ENCODE results near the gene COX6B2. TPM values are rescaled to one million over a fixed set of nuclear protein-coding genes. Genes with fewer than 3 reads are reported as not detected.

The COX6B2 gene
- total RNA-seq, 2 experiments from 2014 or later, result not detected

DNA sequence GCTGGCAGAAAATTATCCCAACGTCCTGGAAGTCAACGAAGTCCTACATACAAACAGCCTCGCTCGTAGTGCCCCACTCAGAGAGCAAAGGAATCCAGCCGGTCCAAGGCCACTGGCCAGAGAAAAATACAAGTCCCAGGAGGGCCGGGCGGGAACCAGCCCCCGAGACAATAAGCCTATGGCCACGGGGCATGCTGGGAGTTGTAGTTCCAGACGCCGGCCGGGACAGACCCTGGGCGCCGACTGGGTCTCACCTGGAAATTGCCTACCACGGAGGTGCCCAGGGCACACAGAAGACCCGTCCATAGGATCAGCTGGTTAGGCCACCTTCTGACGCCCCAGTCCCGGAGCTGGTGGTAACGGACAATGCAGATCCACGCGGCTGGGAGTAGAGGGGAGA lies 34.7 kb downstream of the COX6B2 start:
- CTCF ChIA-PET, result interaction anchor here (0.5 to 2.1 kb wide), 3 partner anchors 15 to 25 kb away, joined by 3 to 9 read pairs (median 3); no protein-coding TSS in a partner anchor
- Mint-ChIP-seq H3K27ac (no peak overlapping the region), H3K27me3 (peaks cover 14% of the 10 kb centered on the region), H3K9me3 (no peaks in the 10 kb centered on the region), H3K4me3 (no peak overlapping the region), H3K36me3 (ENCODE audit: low read depth) (no peaks in the 10 kb centered on the region), H3K4me1 (peaks cover 7% of the 10 kb centered on the region)
- POLR2A ChIA-PET, result no interaction called here
- DNase-seq, result no peak

DNA sequence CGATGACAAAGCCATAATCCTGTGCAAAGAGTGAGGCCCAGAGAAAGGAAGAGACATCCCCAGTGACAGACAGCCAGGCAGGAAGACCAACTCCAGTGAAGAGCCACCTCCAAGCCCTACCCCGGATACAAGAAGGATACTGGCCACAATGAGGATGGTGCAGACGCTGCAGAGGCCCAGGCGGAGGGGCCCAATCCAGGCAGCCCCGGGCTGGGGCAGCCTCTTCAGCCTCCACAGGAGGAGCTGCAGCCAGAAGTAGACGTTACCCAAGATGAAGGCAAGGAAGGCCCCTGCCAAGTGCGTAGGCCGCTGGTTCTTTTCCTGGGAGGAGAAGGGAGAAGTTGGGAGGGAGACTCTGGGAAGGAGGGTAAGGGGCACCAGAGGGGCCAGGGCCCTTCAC lies 37.9 kb downstream of the COX6B2 start:
- DNase-seq, result no peak
- POLR2A ChIA-PET, result no interaction called here
- Mint-ChIP-seq H3K4me3 (no peak overlapping the region), H3K36me3 (ENCODE audit: low read depth) (no peaks in the 10 kb centered on the region), H3K4me1 (peaks cover 2% of the 10 kb centered on the region), H3K27ac (no peak overlapping the region), H3K9me3 (no peaks in the 10 kb centered on the region), H3K27me3 (peaks cover 2% of the 10 kb centered on the region)
- CTCF ChIA-PET, result interaction anchor here (1.7 to 2.5 kb wide), 2 partner anchors 10 to 22 kb away, joined by 9 read pairs; no protein-coding TSS in a partner anchor

DNA sequence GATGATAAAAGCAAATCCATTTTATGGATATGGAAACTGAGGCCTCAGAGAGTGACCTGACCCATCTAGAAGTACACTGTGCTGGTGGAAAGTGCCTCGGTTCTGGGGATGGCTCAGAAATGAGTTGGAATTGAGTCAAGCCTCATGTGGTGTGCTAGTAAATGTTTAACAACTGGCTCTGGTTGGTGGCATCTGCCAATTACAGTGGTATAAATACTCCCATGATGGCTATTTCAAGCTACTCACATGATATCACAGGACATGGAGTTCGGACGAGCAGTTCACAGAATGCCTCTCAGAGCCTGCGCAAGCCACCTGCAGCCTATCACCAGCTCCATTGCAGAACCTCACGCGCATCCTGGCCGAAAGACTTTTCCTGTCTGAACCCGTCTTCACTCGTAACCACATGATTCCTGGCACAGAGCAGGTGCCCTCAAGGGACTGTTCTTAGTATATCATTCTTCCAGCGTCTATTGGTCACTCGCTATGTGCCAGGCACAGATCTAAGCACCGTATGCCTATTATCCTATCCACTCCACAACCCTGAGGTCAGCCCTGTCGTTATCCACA lies 38.5 kb downstream of the COX6B2 start:
- POLR2A ChIA-PET, result no interaction called here
- Mint-ChIP-seq H3K9me3 (no peaks in the 10 kb centered on the region), H3K4me1 (no peaks in the 10 kb centered on the region), H3K4me3 (no peak overlapping the region), H3K27me3 (no peaks in the 10 kb centered on the region), H3K36me3 (ENCODE audit: low read depth) (no peaks in the 10 kb centered on the region), H3K27ac (no peak overlapping the region)
- CTCF ChIA-PET, result no interaction called here
- DNase-seq, result no peak

DNA sequence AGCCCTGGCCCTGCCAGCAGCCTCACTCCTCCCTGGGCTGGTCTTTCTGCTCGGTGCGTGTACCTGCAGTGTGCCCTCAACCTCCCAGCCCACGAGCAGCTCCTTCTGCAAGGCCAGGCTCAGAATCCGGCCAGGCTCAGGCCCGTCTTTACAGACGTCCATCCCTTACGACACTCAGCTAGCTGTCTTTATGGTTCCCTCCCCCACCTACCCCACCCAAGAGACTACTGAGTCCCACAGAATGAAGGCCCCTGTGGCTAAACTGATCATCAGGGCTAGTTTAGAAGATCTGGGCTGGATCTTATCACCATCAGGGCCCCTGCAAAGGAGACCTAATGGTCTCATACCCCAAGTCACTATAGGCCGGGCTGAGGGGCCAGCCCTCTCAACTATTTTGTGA lies 40.1 kb downstream of the COX6B2 start:
- no peaks in the 10 kb centered on the region for H3K27me3 Mint-ChIP-seq
- no peak overlapping the region for H3K4me3 Mint-ChIP-seq
- H3K27ac Mint-ChIP-seq, result no peak overlapping the region
- H3K9me3 Mint-ChIP-seq, result no peaks in the 10 kb centered on the region
- H3K4me1 Mint-ChIP-seq, result no peaks in the 10 kb centered on the region
- ChIA-PET POLR2A (no interaction called here), CTCF (no interaction called here)
- no peak for DNase-seq
- no peaks in the 10 kb centered on the region for H3K36me3 Mint-ChIP-seq (ENCODE audit: low read depth)

DNA sequence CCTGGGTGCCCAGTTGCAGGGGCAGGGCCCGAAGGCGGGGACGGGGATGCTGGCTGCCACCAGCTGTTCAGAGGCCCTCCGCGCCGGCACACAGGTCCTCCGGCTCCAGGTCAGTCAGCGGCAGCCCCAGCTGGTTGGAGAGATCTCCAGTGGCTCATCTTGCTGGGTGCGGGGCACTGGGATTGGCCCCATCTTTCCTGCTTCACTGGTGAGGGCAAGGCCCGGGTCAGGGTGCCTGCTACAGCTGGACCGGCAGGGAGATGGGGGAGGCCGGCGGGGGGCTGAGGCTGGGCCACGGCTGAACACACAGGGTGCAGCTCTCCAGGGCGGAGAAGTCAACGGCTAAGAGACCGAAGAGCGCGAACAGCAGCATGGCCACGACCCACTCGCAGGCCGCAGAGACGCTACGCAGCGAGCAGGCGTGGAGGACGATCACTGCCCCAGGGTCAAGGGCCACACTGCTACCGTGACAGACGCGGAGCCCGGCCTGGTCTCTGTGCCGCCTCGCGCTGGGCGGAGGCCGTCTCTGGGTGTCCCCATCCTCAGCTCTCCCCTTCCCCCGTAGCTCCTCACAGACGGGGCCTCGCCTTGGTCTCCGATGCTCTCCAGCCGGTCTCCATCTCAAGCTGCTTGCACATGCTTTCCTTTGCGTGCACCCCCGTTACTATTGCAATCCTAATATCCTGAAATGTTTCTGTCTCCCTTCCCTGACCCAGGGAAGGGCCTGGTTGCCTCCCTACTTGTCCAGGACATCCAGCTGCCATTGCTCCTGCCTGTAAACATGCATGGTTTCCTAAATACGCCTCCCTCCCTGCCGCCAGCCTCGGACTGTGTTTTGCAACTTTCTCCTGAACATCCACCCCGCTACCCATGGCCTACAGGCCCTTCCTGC lies 41.7 kb downstream of the COX6B2 start:
- POLR2A ChIA-PET, result no interaction called here
- Mint-ChIP-seq H3K4me3 (no peak overlapping the region), H3K9me3 (no peaks in the 10 kb centered on the region), H3K36me3 (ENCODE audit: low read depth) (no peaks in the 10 kb centered on the region), H3K27ac (no peak overlapping the region), H3K27me3 (no peaks in the 10 kb centered on the region), H3K4me1 (no peaks in the 10 kb centered on the region)
- CTCF ChIA-PET, result interaction anchor here (1.1 kb wide), 1 partner anchor 11 kb away, joined by 3 read pairs; no protein-coding TSS in a partner anchor
- DNase-seq, result no peak

DNA sequence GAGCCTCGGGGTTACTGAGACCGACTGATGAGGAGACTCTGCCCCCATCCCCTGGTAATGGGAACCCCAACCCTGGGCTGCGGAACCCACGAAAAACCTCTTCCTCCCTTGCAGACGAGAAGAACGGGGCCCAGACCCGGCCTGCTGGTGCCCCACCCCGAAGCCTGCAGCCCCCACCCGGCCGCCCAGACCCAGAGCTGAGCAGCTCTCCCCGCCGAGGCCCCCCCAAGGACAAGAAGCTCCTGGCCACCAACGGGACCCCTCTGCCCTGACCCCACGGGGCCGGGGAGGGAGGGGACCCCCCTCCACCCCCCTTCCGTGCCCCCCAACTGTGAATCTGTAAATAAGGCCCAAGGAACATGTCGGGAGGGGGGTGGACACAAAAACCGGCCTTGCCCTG lies 42.7 kb downstream of the COX6B2 start:
- no peak overlapping the region for H3K27ac Mint-ChIP-seq
- ChIA-PET POLR2A (no interaction called here), CTCF (interaction anchor here (1.2 kb wide), 1 partner anchor 56 kb away, joined by 3 read pairs; no protein-coding TSS in a partner anchor)
- no peaks in the 10 kb centered on the region for H3K27me3 Mint-ChIP-seq
- peaks cover 3% of the 10 kb centered on the region for H3K36me3 Mint-ChIP-seq (ENCODE audit: low read depth)
- no peak for DNase-seq
- H3K4me1 Mint-ChIP-seq, result no peaks in the 10 kb centered on the region
- no peak overlapping the region for H3K4me3 Mint-ChIP-seq
- H3K9me3 Mint-ChIP-seq, result no peaks in the 10 kb centered on the region

DNA sequence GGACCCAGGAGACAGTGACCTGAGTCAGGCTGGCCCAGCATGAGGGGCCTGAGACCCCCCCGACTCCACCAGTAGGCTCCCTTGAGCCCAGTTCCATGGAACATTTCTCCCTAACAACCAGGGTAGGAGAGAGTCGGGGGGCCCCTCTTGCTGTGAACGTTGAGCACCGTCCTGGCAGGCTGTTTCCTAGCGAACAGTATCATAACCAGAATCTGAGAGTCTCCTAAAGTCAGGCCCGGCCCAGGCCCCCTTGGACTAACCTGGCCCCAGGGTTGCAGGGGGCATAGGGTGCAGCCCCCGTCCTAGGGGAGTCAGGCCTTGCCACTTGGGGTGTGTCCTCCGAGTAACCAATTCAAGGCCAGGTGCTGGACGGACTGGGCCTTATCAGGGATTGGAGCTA lies 43.1 kb downstream of the COX6B2 start:
- peaks cover 3% of the 10 kb centered on the region for H3K36me3 Mint-ChIP-seq (ENCODE audit: low read depth)
- DNase-seq, result no peak
- H3K9me3 Mint-ChIP-seq, result no peaks in the 10 kb centered on the region
- POLR2A ChIA-PET, result no interaction called here
- CTCF ChIA-PET, result interaction anchor here (1.2 kb wide), 1 partner anchor 57 kb away, joined by 3 read pairs; no protein-coding TSS in a partner anchor
- H3K4me1 Mint-ChIP-seq, result no peaks in the 10 kb centered on the region
- no peak overlapping the region for H3K27ac Mint-ChIP-seq
- no peaks in the 10 kb centered on the region for H3K27me3 Mint-ChIP-seq
- H3K4me3 Mint-ChIP-seq, result no peak overlapping the region

DNA sequence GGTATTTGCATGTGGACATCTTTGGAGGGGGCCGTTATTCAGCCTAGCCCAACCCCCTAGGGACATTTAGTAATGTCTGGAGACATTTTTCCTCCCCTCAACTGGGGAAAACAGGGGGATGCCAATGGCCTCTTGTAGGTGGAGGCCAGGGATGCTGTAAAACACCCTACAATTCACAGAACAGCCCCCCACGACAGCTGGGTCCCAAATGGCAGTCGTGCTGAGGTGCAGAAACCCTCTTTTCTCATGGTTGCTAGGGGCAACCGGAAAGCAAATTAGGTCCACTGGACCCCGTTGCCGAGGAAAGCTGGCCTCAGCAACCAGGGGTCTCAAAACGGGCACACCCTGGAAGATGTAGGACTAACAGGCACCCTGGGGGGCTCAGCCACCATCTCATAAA lies 44.0 kb downstream of the COX6B2 start:
- DNase-seq, result no peak
- ChIA-PET POLR2A (no interaction called here), CTCF (interaction anchor here (1.1 kb wide), 1 partner anchor 11 kb away, joined by 3 read pairs; no protein-coding TSS in a partner anchor)
- H3K36me3 Mint-ChIP-seq (ENCODE audit: low read depth), result peaks cover 3% of the 10 kb centered on the region
- H3K27me3 Mint-ChIP-seq, result no peaks in the 10 kb centered on the region
- H3K27ac Mint-ChIP-seq, result no peak overlapping the region
- no peaks in the 10 kb centered on the region for H3K9me3 Mint-ChIP-seq
- no peak overlapping the region for H3K4me3 Mint-ChIP-seq
- H3K4me1 Mint-ChIP-seq, result peaks cover 4% of the 10 kb centered on the region

DNA sequence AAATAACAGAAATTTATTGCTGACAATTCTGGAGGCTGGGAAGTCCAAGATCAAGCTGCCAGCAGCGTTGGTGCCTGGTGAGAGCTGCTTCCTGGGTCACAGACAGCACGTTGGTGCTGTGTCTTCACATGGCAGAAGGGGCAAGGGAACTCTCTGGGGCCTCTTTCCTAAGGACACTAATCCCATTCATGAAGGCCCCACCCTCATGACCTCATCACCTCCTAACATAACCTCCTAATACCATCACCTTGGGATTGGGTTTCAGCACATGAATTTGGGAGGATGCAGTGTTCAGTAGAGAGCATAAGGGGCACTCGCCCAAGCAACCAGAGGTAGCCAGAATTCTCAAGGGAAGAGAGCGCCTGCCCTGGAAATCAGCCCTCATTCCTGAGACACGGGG lies 45.1 kb downstream of the COX6B2 start:
- POLR2A ChIA-PET, result no interaction called here
- Mint-ChIP-seq H3K4me3 (no peak overlapping the region), H3K9me3 (no peaks in the 10 kb centered on the region), H3K36me3 (ENCODE audit: low read depth) (peaks cover 3% of the 10 kb centered on the region), H3K27me3 (no peaks in the 10 kb centered on the region), H3K4me1 (peaks cover 6% of the 10 kb centered on the region), H3K27ac (no peak overlapping the region)
- DNase-seq, result no peak
- CTCF ChIA-PET, result interaction anchor here (1.1 to 1.2 kb wide), 3 partner anchors 8 to 75 kb away, joined by 3 read pairs; partner anchors contain the start of gene TMEM238

DNA sequence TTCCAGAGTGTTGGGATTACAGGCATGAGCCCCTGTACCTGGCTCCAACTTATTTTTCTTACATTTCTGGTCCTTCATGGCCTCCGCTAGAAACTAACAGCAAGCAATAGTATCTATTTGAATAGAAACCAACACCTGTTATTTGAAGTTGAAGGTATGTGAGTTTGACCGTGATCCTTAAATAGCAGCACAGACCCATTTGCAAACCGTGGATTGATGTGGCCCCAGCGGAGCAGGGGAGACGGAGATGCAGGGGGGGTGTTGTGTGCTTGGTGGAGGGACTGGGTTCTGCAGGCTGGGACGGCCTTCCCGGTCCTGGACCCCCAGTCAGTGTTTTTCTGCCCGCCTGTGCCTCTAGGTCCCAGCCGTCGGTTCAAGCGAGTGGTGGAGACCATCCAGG lies 46.2 kb downstream of the COX6B2 start:
- Mint-ChIP-seq H3K36me3 (ENCODE audit: low read depth) (peaks cover 3% of the 10 kb centered on the region), H3K4me1 (peaks cover 6% of the 10 kb centered on the region), H3K27me3 (no peaks in the 10 kb centered on the region), H3K27ac (no peak overlapping the region), H3K9me3 (no peaks in the 10 kb centered on the region), H3K4me3 (no peak overlapping the region)
- CTCF ChIA-PET, result interaction anchor here (0.6 to 1.5 kb wide), 2 partner anchors 31 to 346 kb away, joined by 3 read pairs; partner anchors contain the start of gene KMT5C
- POLR2A ChIA-PET, result no interaction called here
- no peak for DNase-seq

DNA sequence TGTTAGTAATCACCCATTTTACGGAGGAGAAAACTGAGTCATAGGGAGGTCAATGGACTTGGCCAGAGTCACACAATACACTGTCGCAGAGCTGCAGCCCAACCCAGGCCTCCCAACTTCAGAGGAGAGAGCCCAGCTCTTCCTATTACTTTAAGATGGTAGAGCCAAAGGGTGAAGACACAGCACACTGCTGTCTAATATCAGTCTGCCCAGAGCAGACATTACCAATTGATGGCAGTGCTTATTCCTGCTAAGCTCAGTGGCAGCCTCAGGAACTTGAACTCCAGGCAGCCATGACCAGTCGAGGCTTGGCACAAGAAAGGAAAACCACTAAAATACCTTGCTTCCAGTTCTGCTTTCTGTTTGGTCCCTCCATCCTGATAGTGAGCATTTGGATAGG lies 47.8 kb downstream of the COX6B2 start:
- H3K27me3 Mint-ChIP-seq, result no peaks in the 10 kb centered on the region
- ChIA-PET CTCF (interaction anchor here (0.5 to 2.8 kb wide), 4 partner anchors 11 to 51 kb away, joined by 3 to 9 read pairs (median 3); partner anchors contain the start of gene KMT5C), POLR2A (interaction anchor here (0.7 kb wide), 1 partner anchor 101 kb away, joined by 3 read pairs; the partner anchor contains the start of gene UBE2S)
- no peak overlapping the region for H3K4me3 Mint-ChIP-seq
- no peaks in the 10 kb centered on the region for H3K9me3 Mint-ChIP-seq
- no peak overlapping the region for H3K27ac Mint-ChIP-seq
- peaks cover 10% of the 10 kb centered on the region for H3K4me1 Mint-ChIP-seq
- H3K36me3 Mint-ChIP-seq (ENCODE audit: low read depth), result peaks cover 3% of the 10 kb centered on the region
- no peak for DNase-seq

DNA sequence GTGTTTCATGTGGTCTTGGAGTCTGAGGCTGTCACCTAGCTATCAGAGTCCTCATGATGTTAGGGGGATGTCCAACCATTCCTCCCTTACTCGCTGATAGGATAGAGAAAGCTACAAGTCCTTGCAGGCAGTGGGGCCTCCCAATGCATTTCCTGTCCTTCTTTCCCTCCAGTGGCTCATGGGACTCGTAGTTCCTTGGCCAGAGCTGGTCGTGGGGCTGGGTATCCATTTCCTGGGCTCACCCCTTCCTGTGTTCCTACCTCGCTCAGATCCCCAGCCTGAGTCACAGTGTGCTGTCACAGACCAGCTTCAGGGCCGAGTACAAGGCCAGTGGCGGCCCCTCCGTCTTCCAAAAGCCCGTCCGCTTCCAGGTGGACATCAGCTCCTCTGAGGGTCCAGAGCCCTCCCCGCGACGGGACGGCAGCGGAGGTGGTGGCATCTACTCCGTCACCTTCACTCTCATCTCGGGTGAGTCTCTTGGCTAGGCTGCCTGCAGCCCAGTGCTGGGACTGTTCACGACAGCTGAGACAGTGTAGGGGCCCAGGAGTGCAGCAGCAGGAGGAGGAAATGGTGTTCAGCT lies 48.4 kb downstream of the COX6B2 start:
- Mint-ChIP-seq H3K4me1 (peaks cover 15% of the 10 kb centered on the region), H3K36me3 (ENCODE audit: low read depth) (peaks cover 3% of the 10 kb centered on the region), H3K4me3 (no peak overlapping the region), H3K9me3 (no peaks in the 10 kb centered on the region), H3K27me3 (no peaks in the 10 kb centered on the region), H3K27ac (no peak overlapping the region)
- DNase-seq, result no peak
- ChIA-PET CTCF (interaction anchor here (0.5 to 2.8 kb wide), 3 partner anchors 12 to 25 kb away, joined by 3 to 9 read pairs (median 3); no protein-coding TSS in a partner anchor), POLR2A (interaction anchor here (0.7 kb wide), 1 partner anchor 102 kb away, joined by 3 read pairs; the partner anchor contains the start of gene UBE2S)

DNA sequence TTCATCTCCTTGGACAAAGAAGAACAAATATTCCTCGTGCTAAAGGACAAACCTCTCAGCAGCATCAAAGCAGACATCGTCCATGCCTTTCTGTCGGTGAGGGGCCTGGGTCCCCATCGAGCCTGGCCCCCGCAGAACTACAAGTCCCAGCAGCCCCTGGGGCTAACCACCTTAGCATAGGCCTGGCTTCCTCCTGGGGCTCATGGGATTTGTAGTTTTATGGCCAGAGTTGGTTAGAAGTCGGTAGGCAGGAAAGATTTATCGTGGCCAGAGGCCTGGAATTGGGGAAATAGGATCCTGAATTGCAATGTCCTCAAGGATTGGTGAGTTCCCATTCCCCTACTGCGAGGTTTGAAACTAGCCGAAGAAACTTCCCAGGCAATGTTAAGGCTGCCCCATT lies 49.0 kb downstream of the COX6B2 start:
- DNase-seq, result peak; percentile 63
- no peaks in the 10 kb centered on the region for H3K9me3 Mint-ChIP-seq
- CTCF ChIA-PET, result interaction anchor here (1.4 to 2.8 kb wide), 2 partner anchors 12 to 13 kb away, joined by 3 to 9 read pairs; no protein-coding TSS in a partner anchor
- H3K27ac Mint-ChIP-seq, result peak overlapping the region; percentile 55
- POLR2A ChIA-PET, result no interaction called here
- peaks cover 15% of the 10 kb centered on the region for H3K4me1 Mint-ChIP-seq
- H3K36me3 Mint-ChIP-seq (ENCODE audit: low read depth), result peaks cover 3% of the 10 kb centered on the region
- H3K4me3 Mint-ChIP-seq, result no peak overlapping the region
- no peaks in the 10 kb centered on the region for H3K27me3 Mint-ChIP-seq
